Keratinocyte (primary cell): ENCODE results near the gene ZNF804A.

ENCODE experiments used
- EZH2 ChIP-seq: IDR thresholded peaks from one replicate; pipeline ENCODE4 v1.6.1; 2012; ENCODE audit warnings: inconsistent platforms, mild to moderate bottlenecking, low read length, moderate library complexity
- TF ChIP-seq, protein P1 (sequence below), 3 experiments: IDR thresholded peaks in 1 of 3; conservative IDR thresholded peaks in 1 of 3; optimal IDR thresholded peaks in 1 of 3; 2 replicates in 2 of 3; 3 replicates in 1 of 3; pipeline versions ENCODE3 to v1.5.1; 2011; ENCODE audit warnings: low read length in 3 of 3, mild to moderate bottlenecking in 3 of 3, moderate library complexity in 2 of 3, control low read depth in 1 of 3, inconsistent platforms in 1 of 3; ENCODE audit not compliant: insufficient read depth in 2 of 3; ENCODE audit errors: extremely low read depth in 1 of 3

- TF ChIP-seq, protein P1, sequence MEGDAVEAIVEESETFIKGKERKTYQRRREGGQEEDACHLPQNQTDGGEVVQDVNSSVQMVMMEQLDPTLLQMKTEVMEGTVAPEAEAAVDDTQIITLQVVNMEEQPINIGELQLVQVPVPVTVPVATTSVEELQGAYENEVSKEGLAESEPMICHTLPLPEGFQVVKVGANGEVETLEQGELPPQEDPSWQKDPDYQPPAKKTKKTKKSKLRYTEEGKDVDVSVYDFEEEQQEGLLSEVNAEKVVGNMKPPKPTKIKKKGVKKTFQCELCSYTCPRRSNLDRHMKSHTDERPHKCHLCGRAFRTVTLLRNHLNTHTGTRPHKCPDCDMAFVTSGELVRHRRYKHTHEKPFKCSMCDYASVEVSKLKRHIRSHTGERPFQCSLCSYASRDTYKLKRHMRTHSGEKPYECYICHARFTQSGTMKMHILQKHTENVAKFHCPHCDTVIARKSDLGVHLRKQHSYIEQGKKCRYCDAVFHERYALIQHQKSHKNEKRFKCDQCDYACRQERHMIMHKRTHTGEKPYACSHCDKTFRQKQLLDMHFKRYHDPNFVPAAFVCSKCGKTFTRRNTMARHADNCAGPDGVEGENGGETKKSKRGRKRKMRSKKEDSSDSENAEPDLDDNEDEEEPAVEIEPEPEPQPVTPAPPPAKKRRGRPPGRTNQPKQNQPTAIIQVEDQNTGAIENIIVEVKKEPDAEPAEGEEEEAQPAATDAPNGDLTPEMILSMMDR (optimal IDR thresholded peaks at IDR 0.05 in 1 of 3, IDR thresholded peaks at IDR 0.05 in 1 of 3, conservative IDR thresholded peaks at IDR 0.05 in 1 of 3; ENCODE audit: extremely low read depth in 1 of 3, insufficient read depth in 2 of 3, low read length in 3 of 3): no peak
- no peak for TF ChIP-seq EZH2
These were observed 347.5 kb downstream of the ZNF804A start for GRCh38 chr2:184945824-184946223.
